ENCODE data around the gene ZNF107.
A peak's percentile ranks its signal among the peaks of the same experiment; 100 is the strongest.
"Not testable (repeated sequence)": the region's sequence is repeated elsewhere in the genome, so short reads cannot be mapped to it uniquely, and the experiment has no call there.

ZNF107 gene

GRCh38 chr7:64642046-64642445 lies 23.9 kb upstream of the ZNF107 start:
- DNase-seq (ENCODE audit: low read depth, low spot score), result no peak
- H3K4me3 ChIP-seq (ENCODE audit: low read length), result no peak overlapping the region

GRCh38 chr7:64642875-64643274 lies 23.1 kb upstream of the ZNF107 start:
- H3K4me3 ChIP-seq (ENCODE audit: low read length), result no peak overlapping the region
- DNase-seq (ENCODE audit: low read depth, low spot score), result no peak

- DNase-seq (ENCODE audit: low read depth, low spot score), result no peak
Measured at GRCh38 chr7:64643566-64643965, 22.4 kb upstream of the ZNF107 start.

GRCh38 chr7:64651203-64651602 lies 14.7 kb upstream of the ZNF107 start:
- no peak for DNase-seq (ENCODE audit: low read depth, low spot score)
- no peak overlapping the region for H3K4me3 ChIP-seq (ENCODE audit: low read length)

More at GRCh38 chr7:64643566-64643965, 22.4 kb upstream of the ZNF107 start:
- H3K4me3 ChIP-seq (ENCODE audit: low read length), result no peak overlapping the region

- H3K4me3 ChIP-seq (ENCODE audit: low read length), result no peak overlapping the region
- no peak for DNase-seq (ENCODE audit: low read depth, low spot score)
Measured at GRCh38 chr7:64651632-64652165, 14.2 kb upstream of the ZNF107 start.

GRCh38 chr7:64653721-64654401 lies 12.1 kb upstream of the ZNF107 start:
- H3K4me3 ChIP-seq (ENCODE audit: low read length), result no peak overlapping the region
- DNase-seq (ENCODE audit: low read depth, low spot score), result no peak

GRCh38 chr7:64654796-64655548 lies 11.0 kb upstream of the ZNF107 start:
- no peak for DNase-seq (ENCODE audit: low read depth, low spot score)
- H3K4me3 ChIP-seq (ENCODE audit: low read length), result no peak overlapping the region

- no peak for DNase-seq (ENCODE audit: low read depth, low spot score)
- H3K4me3 ChIP-seq (ENCODE audit: low read length), result no peak overlapping the region
Measured at GRCh38 chr7:64655811-64656210, 10.1 kb upstream of the ZNF107 start.

- no peak overlapping the region for H3K4me3 ChIP-seq (ENCODE audit: low read length)
- no peak for DNase-seq (ENCODE audit: low read depth, low spot score)
Measured at GRCh38 chr7:64656489-64656888, 9.4 kb upstream of the ZNF107 start.

GRCh38 chr7:64662091-64662490 lies 3.8 kb upstream of the ZNF107 start:
- H3K4me3 ChIP-seq (ENCODE audit: low read length); DNase-seq (ENCODE audit: low read depth, low spot score): not testable (repeated sequence)

- peak overlapping the region; percentile 90 for H3K4me3 ChIP-seq (ENCODE audit: low read length)
- no peak for DNase-seq (ENCODE audit: low read depth, low spot score)
Measured at GRCh38 chr7:64666663-64667050, 724 bp downstream of the ZNF107 start.

GRCh38 chr7:64667311-64667710 lies 1.4 kb downstream of the ZNF107 start:
- no peak for DNase-seq (ENCODE audit: low read depth, low spot score)
- peak overlapping the region; percentile 90 for H3K4me3 ChIP-seq (ENCODE audit: low read length)

GRCh38 chr7:64672414-64672813 lies 6.5 kb downstream of the ZNF107 start:
- no peak for DNase-seq (ENCODE audit: low read depth, low spot score)
- H3K4me3 ChIP-seq (ENCODE audit: low read length), result no peak overlapping the region

- DNase-seq (ENCODE audit: low read depth, low spot score), result peak; percentile 66
- no peak overlapping the region for H3K4me3 ChIP-seq (ENCODE audit: low read length)
Measured at GRCh38 chr7:64685091-64685490, 19.2 kb downstream of the ZNF107 start.

GRCh38 chr7:64685741-64686140 lies 19.8 kb downstream of the ZNF107 start:
- DNase-seq (ENCODE audit: low read depth, low spot score), result no peak
- no peak overlapping the region for H3K4me3 ChIP-seq (ENCODE audit: low read length)

GRCh38 chr7:64686493-64687184 lies 20.7 kb downstream of the ZNF107 start:
- peak overlapping the region; percentile 39 for H3K4me3 ChIP-seq (ENCODE audit: low read length)

GRCh38 chr7:64687249-64687648 lies 21.3 kb downstream of the ZNF107 start:
- DNase-seq (ENCODE audit: low read depth, low spot score), result peak; percentile 95
- peak overlapping the region; percentile 39 for H3K4me3 ChIP-seq (ENCODE audit: low read length)

More at GRCh38 chr7:64686493-64687184, 20.7 kb downstream of the ZNF107 start:
- DNase-seq (ENCODE audit: low read depth, low spot score), result peak; percentile 96

- no peak for DNase-seq (ENCODE audit: low read depth, low spot score)
- no peak overlapping the region for H3K4me3 ChIP-seq (ENCODE audit: low read length)
Measured at GRCh38 chr7:64688988-64689387, 23.1 kb downstream of the ZNF107 start.

- DNase-seq (ENCODE audit: low read depth, low spot score), result no peak
- no peak overlapping the region for H3K4me3 ChIP-seq (ENCODE audit: low read length)
Measured at GRCh38 chr7:64691831-64692230, 25.9 kb downstream of the ZNF107 start.

- not testable (repeated sequence) for H3K4me3 ChIP-seq (ENCODE audit: low read length); DNase-seq (ENCODE audit: low read depth, low spot score)
Measured at GRCh38 chr7:64697863-64698262, 31.9 kb downstream of the ZNF107 start.
